GM21528 (cell line): ENCODE results near the gene IL10RA.
"Not testable (repeated sequence)": the region's sequence is repeated elsewhere in the genome, so short reads cannot be mapped to it uniquely, and the experiment has no call there.

Source experiments
- ATAC-seq: cut with Tn5 transposase; IDR thresholded peaks from one replicate; pipeline ENCODE4 v1.9.1; 2021; ENCODE audit warnings: mild to moderate bottlenecking, moderate library complexity; ENCODE audit not compliant: unreplicated experiment, low FRiP score

The IL10RA gene

GRCh38 chr11:117960406-117960805 is 25.8 kb upstream of the IL10RA start:
- ATAC-seq, result no peak

- no peak for ATAC-seq
Measured at GRCh38 chr11:117961896-117962295, 24.3 kb upstream of the IL10RA start.

- no peak for ATAC-seq
Measured at GRCh38 chr11:117962826-117963225, 23.4 kb upstream of the IL10RA start.

GRCh38 chr11:117966908-117967307 is 19.3 kb upstream of the IL10RA start:
- ATAC-seq, result no peak

- no peak for ATAC-seq
Measured at GRCh38 chr11:117969160-117969991, 16.8 kb upstream of the IL10RA start.

- ATAC-seq, result no peak
Measured at GRCh38 chr11:117970400-117971024, 15.7 kb upstream of the IL10RA start.

GRCh38 chr11:117972044-117972443 is 14.2 kb upstream of the IL10RA start:
- ATAC-seq, result no peak

- no peak for ATAC-seq
Measured at GRCh38 chr11:117972629-117973502, 13.3 kb upstream of the IL10RA start.

GRCh38 chr11:117973503-117973860 is 12.7 kb upstream of the IL10RA start:
- no peak for ATAC-seq

- no peak for ATAC-seq
Measured at GRCh38 chr11:117976445-117976844, 9.7 kb upstream of the IL10RA start.

GRCh38 chr11:117977029-117977428 is 9.2 kb upstream of the IL10RA start:
- no peak for ATAC-seq

- not testable (repeated sequence) for ATAC-seq
Measured at GRCh38 chr11:117977612-117978264, 8.5 kb upstream of the IL10RA start.

GRCh38 chr11:117978291-117978910 is 7.8 kb upstream of the IL10RA start:
- ATAC-seq, result not testable (repeated sequence)

GRCh38 chr11:117978991-117979390 is 7.2 kb upstream of the IL10RA start:
- no peak for ATAC-seq

GRCh38 chr11:117979481-117980211 is 6.5 kb upstream of the IL10RA start:
- ATAC-seq, result no peak

GRCh38 chr11:117980280-117980679 is 5.9 kb upstream of the IL10RA start:
- no peak for ATAC-seq

GRCh38 chr11:117980720-117981119 is 5.5 kb upstream of the IL10RA start:
- no peak for ATAC-seq

- ATAC-seq, result no peak
Measured at GRCh38 chr11:117983163-117983475, 3.1 kb upstream of the IL10RA start.

- no peak for ATAC-seq
Measured at GRCh38 chr11:117984476-117984875, 1.7 kb upstream of the IL10RA start.
